Measurements from ENCODE around the gene PURA.
A peak's percentile ranks its signal among the peaks of the same experiment; 100 is the strongest.

PURA gene

GRCh38 chr5:140106101-140106500 lies 7.8 kb upstream of the PURA start:
- Mint-ChIP-seq H3K4me1 (ENCODE audit: low read depth) (peaks cover 31% of the 10 kb centered on the region), H3K27ac (no peak overlapping the region), H3K27me3 (peaks cover 13% of the 10 kb centered on the region), H3K9me3 (no peaks in the 10 kb centered on the region), H3K36me3 (ENCODE audit: low read depth) (no peaks in the 10 kb centered on the region), H3K4me3 (no peak overlapping the region)

GRCh38 chr5:140106805-140107311 lies 7.1 kb upstream of the PURA start:
- peak overlapping the region; percentile 88 for H3K4me3 Mint-ChIP-seq
- H3K4me1 Mint-ChIP-seq (ENCODE audit: low read depth) = peaks cover 35% of the 10 kb centered on the region
- peak overlapping the region; percentile 83 for H3K27ac Mint-ChIP-seq
- H3K27me3 Mint-ChIP-seq = peaks cover 11% of the 10 kb centered on the region
- H3K9me3 Mint-ChIP-seq = no peaks in the 10 kb centered on the region
- H3K36me3 Mint-ChIP-seq (ENCODE audit: low read depth) = no peaks in the 10 kb centered on the region

- Mint-ChIP-seq H3K4me3 (peak overlapping the region; percentile 88), H3K36me3 (ENCODE audit: low read depth) (no peaks in the 10 kb centered on the region), H3K27me3 (peaks cover 11% of the 10 kb centered on the region), H3K9me3 (no peaks in the 10 kb centered on the region), H3K27ac (peak overlapping the region; percentile 83), H3K4me1 (ENCODE audit: low read depth) (peaks cover 41% of the 10 kb centered on the region)
Observed at GRCh38 chr5:140107312-140108092, 6.4 kb upstream of the PURA start.

- Mint-ChIP-seq H3K27ac (peak overlapping the region; percentile 83), H3K4me3 (peak overlapping the region; percentile 88), H3K36me3 (ENCODE audit: low read depth) (no peaks in the 10 kb centered on the region), H3K4me1 (ENCODE audit: low read depth) (peaks cover 47% of the 10 kb centered on the region), H3K27me3 (peaks cover 11% of the 10 kb centered on the region), H3K9me3 (no peaks in the 10 kb centered on the region)
Observed at GRCh38 chr5:140108093-140109017, 5.6 kb upstream of the PURA start.

- peak overlapping the region; percentile 83 for H3K27ac Mint-ChIP-seq
- H3K4me3 Mint-ChIP-seq = peak overlapping the region; percentile 88
- peaks cover 50% of the 10 kb centered on the region for H3K4me1 Mint-ChIP-seq (ENCODE audit: low read depth)
- H3K27me3 Mint-ChIP-seq = peaks cover 11% of the 10 kb centered on the region
- H3K9me3 Mint-ChIP-seq = no peaks in the 10 kb centered on the region
- H3K36me3 Mint-ChIP-seq (ENCODE audit: low read depth) = no peaks in the 10 kb centered on the region
Observed at GRCh38 chr5:140109018-140109758, 4.7 kb upstream of the PURA start.

GRCh38 chr5:140109759-140110645 lies 3.9 kb upstream of the PURA start:
- Mint-ChIP-seq H3K36me3 (ENCODE audit: low read depth) (no peaks in the 10 kb centered on the region), H3K4me3 (peak overlapping the region; percentile 88), H3K9me3 (no peaks in the 10 kb centered on the region), H3K27ac (no peak overlapping the region), H3K4me1 (ENCODE audit: low read depth) (peaks cover 54% of the 10 kb centered on the region), H3K27me3 (peaks cover 11% of the 10 kb centered on the region)

- Mint-ChIP-seq H3K9me3 (no peaks in the 10 kb centered on the region), H3K4me3 (no peak overlapping the region), H3K27me3 (peaks cover 11% of the 10 kb centered on the region), H3K4me1 (ENCODE audit: low read depth) (peaks cover 59% of the 10 kb centered on the region), H3K36me3 (ENCODE audit: low read depth) (no peaks in the 10 kb centered on the region), H3K27ac (no peak overlapping the region)
Observed at GRCh38 chr5:140110646-140110957, 3.3 kb upstream of the PURA start.

- peaks cover 62% of the 10 kb centered on the region for H3K4me1 Mint-ChIP-seq (ENCODE audit: low read depth)
- no peaks in the 10 kb centered on the region for H3K9me3 Mint-ChIP-seq
- no peak overlapping the region for H3K4me3 Mint-ChIP-seq
- peaks cover 11% of the 10 kb centered on the region for H3K27me3 Mint-ChIP-seq
- H3K36me3 Mint-ChIP-seq (ENCODE audit: low read depth) = no peaks in the 10 kb centered on the region
- no peak overlapping the region for H3K27ac Mint-ChIP-seq
Observed at GRCh38 chr5:140111011-140111858, 2.7 kb upstream of the PURA start.

GRCh38 chr5:140111859-140112551 lies 1.9 kb upstream of the PURA start:
- Mint-ChIP-seq H3K36me3 (ENCODE audit: low read depth) (no peaks in the 10 kb centered on the region), H3K27me3 (peaks cover 11% of the 10 kb centered on the region), H3K27ac (peak overlapping the region; percentile 26), H3K9me3 (no peaks in the 10 kb centered on the region), H3K4me1 (ENCODE audit: low read depth) (peaks cover 61% of the 10 kb centered on the region), H3K4me3 (peak overlapping the region; percentile 87)

GRCh38 chr5:140112685-140113179 lies 1.2 kb upstream of the PURA start:
- Mint-ChIP-seq H3K27me3 (peaks cover 11% of the 10 kb centered on the region), H3K27ac (no peak overlapping the region), H3K4me3 (peak overlapping the region; percentile 87), H3K4me1 (ENCODE audit: low read depth) (peaks cover 65% of the 10 kb centered on the region), H3K36me3 (ENCODE audit: low read depth) (no peaks in the 10 kb centered on the region), H3K9me3 (no peaks in the 10 kb centered on the region)

- Mint-ChIP-seq H3K36me3 (ENCODE audit: low read depth) (no peaks in the 10 kb centered on the region), H3K9me3 (no peaks in the 10 kb centered on the region), H3K4me3 (peak overlapping the region; percentile 87), H3K27me3 (peaks cover 11% of the 10 kb centered on the region), H3K4me1 (ENCODE audit: low read depth) (peaks cover 71% of the 10 kb centered on the region), H3K27ac (peak overlapping the region; percentile 86)
Observed at GRCh38 chr5:140113180-140113698, 670 bp upstream of the PURA start.

GRCh38 chr5:140114341-140115185 lies 654 bp downstream of the PURA start:
- Mint-ChIP-seq H3K27ac (peak overlapping the region; percentile 54), H3K4me1 (ENCODE audit: low read depth) (peaks cover 70% of the 10 kb centered on the region), H3K36me3 (ENCODE audit: low read depth) (no peaks in the 10 kb centered on the region), H3K27me3 (peaks cover 5% of the 10 kb centered on the region), H3K9me3 (no peaks in the 10 kb centered on the region), H3K4me3 (peak overlapping the region; percentile 87)

All from stimulated activated naive CD8-positive, alpha-beta T cell treated with anti-CD3 and anti-CD28 coated beads, Interleukin-15, Interleukin-2, amounts not matched to agents 100 ng/mL and 50 ng/mL, for 24 hours (primary cell).